Activated effector memory CD4-positive, alpha-beta T cell treated with anti-CD3 and anti-CD28 coated beads, Interleukin-2, amount 50 U/mL, for 16 hours (primary cell): ENCODE measurements around the gene XBP1.
"Not testable (repeated sequence)": the region's sequence is repeated elsewhere in the genome, so short reads cannot be mapped to it uniquely, and the experiment has no call there.

Experiments
- DNase-seq: peaks from one replicate; pipeline ENCODE4 v3.0.0-alpha.2; 2020

The XBP1 gene

GRCh38 chr22:28791841-28792490, 8.4 kb downstream of the XBP1 start:
- no peak for DNase-seq

GRCh38 chr22:28791124-28791523, 9.2 kb downstream of the XBP1 start:
- no peak for DNase-seq

GRCh38 chr22:28788601-28789000, 11.8 kb downstream of the XBP1 start:
- DNase-seq: no peak

GRCh38 chr22:28783786-28784671, 16.3 kb downstream of the XBP1 start:
- no peak for DNase-seq

- no peak for DNase-seq
These were observed 20.1 kb downstream of the XBP1 start for GRCh38 chr22:28780296-28780695.

GRCh38 chr22:28779833-28780232, 20.5 kb downstream of the XBP1 start:
- DNase-seq: no peak

GRCh38 chr22:28774378-28774777, 26.0 kb downstream of the XBP1 start:
- no peak for DNase-seq

- DNase-seq: no peak
These were observed 26.9 kb downstream of the XBP1 start for GRCh38 chr22:28773461-28773867.

GRCh38 chr22:28772633-28773460, 27.5 kb downstream of the XBP1 start, which contains the start of gene CCDC117:
Gene CCDC117, plus strand, starts transcription at chr22:28772695. Its CDS starts 155 bp downstream, at chr22:28772850.
- peak; percentile 97 for DNase-seq

- no peak for DNase-seq
These were observed 29.1 kb downstream of the XBP1 start for GRCh38 chr22:28771195-28771791.

GRCh38 chr22:28769394-28770085, 30.8 kb downstream of the XBP1 start:
- DNase-seq: no peak

- DNase-seq: no peak
These were observed 31.5 kb downstream of the XBP1 start for GRCh38 chr22:28768701-28769393.

GRCh38 chr22:28766628-28767027, 33.7 kb downstream of the XBP1 start:
- DNase-seq: no peak

GRCh38 chr22:28762000-28762399, 38.4 kb downstream of the XBP1 start:
- DNase-seq: not testable (repeated sequence)

GRCh38 chr22:28761449-28761755, 39.0 kb downstream of the XBP1 start:
- no peak for DNase-seq

GRCh38 chr22:28759861-28760560, 40.4 kb downstream of the XBP1 start:
- DNase-seq: no peak

GRCh38 chr22:28754512-28754911, 45.9 kb downstream of the XBP1 start:
- DNase-seq: not testable (repeated sequence)

- DNase-seq: no peak
These were observed 49.9 kb downstream of the XBP1 start for GRCh38 chr22:28750471-28750881.
